Effector CD4-positive, alpha-beta T cell (primary cell): ENCODE results near the gene INSR.
"Not testable (repeated sequence)": the region's sequence is repeated elsewhere in the genome, so short reads cannot be mapped to it uniquely, and the experiment has no call there.

Experiments used
- DNase-seq: peaks from one replicate; pipeline ENCODE4 v3.0.0-alpha.2; 2020

Gene INSR

DNA sequence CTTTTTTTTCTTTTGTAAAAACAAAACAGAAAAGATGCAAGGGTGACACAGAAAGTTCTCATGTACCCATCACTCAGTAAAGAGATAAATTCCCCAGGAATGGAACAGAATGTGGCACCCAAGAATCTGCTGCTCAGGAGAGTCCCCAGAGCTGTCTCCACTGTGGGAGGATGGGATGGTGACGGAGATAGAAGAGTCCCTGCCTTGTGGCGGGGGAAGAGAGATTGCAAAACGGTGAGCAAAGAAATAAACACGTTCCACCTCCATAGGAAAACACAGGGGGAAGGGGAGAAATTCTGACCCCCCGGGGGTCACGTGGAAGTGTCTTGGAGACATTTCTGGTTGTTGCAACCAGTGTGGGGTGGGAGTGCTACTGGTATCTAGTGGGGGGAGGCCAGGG, 76.4 kb downstream of the INSR start:
- DNase-seq, result no peak

DNA sequence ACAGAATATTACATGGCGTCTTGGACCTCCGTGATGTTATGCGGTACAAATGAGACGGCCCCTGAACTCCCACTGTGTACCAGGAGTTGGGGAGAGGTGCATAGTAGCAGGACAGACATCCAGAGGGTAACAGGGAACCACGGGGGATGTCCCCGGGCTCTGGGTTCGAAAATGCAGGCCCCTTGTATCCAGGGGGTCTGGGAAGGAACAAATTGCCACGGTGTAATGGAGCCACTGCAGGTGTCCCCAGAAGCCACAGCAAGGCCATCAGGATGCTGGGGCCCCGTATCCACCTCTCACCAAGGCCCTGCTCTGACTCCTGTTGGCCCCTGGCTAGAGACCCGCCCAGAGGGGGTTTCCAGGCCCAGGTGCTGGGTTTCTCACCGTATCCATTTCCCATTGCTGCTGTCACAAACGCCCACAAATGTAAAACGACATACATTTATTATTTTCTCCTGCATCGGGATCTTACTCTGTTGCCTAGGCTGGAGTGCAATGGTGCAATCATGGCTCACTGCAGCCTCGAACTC, 77.8 kb downstream of the INSR start:
- DNase-seq, result no peak

DNA sequence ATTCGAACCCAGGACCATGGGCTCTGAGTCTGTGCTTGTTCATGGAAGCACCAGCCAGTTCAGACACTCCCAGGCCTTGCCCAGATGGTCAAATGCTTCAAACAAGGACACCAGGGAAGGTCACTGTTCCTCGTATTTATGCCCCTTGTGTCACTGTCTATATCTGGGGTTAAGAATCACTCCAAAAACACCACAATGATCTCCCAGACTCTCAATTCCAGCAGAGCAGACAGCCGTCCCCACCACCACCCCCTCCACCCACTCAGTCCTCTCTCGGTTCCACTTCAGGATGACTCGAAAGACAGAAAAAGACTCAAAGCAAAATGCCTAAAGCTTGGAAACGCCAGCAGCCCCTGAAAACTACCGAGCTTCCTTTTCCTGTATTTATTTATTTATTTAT, 79.0 kb downstream of the INSR start:
- DNase-seq, result no peak

DNA sequence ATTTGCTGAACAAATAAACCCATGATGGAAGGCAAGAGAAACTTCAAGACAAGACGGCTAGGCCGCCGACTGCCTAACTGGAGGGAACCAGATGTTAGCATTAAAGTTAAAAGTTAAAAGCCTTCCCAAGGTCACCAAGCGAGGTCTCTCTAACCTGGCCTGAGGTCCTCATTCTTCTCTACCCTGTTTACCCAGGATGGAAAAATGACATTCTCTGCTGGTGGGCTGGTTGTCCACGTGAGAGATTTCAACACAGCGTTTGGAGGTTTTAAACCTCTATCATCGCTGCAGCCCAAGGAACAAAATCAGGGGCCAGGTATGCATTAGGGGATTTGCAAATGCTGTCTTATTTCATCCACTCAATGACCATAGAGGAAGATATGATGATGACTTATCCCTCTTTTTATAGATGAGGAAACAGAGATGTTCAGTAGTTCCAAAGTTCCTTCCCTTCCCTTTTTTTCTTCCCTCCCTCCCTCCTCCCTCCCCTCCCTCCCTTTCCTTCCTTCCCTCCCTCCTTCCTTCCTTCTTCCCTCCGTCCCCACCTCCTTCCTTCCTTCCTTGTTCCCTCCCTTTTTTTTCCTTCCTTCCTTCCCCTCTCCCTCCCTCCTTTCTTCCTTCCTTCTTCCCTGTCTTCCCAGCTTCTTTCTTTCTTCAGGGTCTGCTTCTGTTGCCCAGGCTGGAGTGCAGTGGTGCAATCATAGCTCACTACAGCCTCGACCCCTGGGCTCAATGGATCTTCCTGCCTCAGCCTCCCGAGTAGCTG, 79.7 kb downstream of the INSR start:
- no peak for DNase-seq

DNA sequence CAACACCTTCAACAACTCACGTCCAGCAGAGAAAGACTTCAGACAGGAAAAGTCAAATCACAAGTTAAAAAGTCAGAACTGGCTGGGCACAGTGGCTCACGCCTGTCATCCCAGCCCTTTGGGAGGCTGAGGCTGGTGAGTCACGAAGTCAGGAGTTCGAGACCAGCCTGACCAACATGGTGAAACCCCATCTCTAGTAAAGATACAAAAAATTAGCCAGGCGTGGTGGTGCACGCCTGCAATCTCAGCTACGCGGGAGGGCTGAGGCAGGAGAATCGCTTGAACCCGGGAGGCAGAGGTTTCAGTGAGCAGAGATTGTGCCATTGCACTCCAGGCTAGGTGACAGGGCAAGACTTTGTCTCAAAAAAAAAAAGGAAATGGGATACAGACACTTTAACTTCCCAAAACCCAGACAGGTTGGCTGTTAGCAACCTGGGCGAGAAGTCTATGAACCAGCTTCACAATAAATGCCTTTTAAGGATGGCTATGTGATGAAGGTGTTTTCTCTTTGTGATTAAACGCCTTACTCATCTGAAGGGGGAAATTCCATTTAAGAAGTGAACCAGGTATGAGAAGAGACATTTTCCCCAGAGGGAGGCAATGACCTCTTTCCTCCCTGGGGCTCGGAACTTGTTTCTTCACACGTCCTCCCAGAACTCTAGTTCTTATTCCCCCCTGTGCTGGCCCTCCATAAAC, 80.4 kb downstream of the INSR start:
- DNase-seq, result no peak

DNA sequence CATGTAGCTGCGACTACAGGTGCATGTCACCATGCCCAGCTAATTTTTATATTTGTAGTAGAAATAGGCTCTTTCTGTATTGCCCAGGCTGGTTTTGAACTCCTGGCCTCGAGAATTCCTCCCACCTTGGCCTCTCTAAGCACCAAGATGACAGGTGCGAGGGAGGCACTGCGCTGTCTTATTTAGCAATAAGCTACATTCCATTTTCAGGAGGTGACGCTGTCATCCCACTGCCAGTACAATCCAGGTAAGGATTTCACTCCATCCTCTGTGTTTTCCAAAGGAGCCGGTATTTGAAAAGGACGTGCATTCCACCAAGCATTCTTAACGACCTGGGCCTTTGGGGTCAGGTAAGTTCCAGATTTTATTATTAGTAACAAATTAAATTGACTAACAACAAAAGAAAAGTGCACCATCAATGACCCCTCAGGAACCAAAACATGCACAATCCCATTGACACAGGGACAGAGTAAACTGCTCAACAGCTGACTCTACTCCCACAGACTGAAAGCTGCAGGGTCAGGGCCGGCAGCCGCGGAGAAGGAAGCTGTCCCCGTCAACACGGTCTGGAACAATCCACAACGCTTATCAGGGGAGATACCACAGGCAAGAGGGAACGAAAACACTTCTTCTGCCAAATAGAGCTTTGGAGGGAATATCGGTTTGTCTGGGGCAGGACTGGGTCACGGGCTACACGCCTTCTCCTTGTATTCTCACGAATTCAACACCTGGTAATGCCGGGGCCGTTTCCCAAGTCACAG, 82.8 kb downstream of the INSR start:
- DNase-seq, result no peak

DNA sequence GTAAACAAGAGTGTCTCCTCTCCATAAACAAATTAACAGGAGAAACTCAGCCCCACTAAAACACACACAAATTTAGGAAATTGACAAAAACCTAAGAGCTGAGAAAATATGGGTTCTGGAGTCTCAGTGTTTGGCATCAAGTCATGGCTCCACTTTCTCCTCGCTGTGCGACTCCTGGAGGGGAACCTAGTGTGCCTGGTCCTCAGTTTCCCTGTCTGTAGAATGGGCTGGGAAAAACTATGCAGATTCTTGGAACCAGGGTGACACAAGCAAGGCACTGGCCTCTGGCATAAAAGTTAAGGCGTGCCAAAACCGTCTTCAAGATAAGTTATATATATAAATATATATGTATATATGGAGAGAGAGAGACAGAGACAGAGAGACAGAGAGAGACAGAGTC, 83.9 kb downstream of the INSR start:
- DNase-seq, result no peak

DNA sequence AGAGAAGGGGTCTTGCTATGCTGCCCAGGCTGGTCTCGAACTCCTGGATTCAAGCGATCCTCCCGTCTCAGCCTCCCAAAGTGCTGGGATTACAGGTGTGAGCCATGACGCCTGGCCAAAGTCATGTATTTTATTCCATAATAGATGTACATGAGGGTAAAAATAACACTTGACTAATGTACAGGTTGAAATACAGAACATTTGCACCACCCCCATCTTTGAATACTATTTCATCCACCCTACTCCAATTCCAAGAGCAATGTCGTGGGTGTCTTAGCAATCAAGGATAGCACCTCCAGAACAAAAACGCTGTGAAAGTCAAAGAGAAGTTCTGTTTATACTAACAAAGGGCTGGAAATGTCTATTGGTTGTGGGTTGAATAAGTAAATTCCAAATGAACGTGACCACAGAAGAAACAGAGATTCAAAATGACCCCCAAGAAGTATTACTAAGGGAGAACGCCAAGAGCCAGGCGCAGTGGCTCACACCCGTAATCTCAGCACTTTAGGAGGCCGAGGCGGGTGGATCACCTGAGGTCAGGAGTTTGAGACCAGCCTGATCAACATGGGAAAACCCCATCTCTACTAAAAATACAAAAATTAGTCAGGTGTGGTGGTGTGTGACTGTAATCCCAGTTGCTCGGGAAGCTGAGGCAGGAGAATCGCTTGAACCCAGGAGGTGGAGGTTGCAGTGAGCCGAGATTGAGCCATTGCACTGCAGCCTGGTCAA, 84.5 kb downstream of the INSR start:
- DNase-seq, result not testable (repeated sequence)

DNA sequence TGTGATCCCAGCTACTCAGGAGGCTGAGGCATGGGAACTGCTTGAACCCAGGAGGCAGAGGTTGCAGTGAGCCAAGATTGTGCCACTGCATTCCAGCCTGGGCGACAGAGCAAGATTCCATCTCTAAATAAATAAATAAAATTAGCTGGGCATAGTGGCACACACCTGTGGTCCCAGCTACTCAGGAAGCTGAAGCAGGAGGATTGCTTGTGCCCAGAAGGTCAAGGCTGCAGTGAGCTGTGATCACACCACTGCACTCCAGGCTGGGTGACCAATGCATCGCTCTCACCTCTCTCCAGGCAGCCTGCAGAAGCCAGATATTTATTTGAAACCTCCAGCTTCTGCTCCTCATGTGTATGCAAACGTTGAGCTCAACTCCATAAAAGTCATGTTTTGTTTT, 85.2 kb downstream of the INSR start:
- not testable (repeated sequence) for DNase-seq

DNA sequence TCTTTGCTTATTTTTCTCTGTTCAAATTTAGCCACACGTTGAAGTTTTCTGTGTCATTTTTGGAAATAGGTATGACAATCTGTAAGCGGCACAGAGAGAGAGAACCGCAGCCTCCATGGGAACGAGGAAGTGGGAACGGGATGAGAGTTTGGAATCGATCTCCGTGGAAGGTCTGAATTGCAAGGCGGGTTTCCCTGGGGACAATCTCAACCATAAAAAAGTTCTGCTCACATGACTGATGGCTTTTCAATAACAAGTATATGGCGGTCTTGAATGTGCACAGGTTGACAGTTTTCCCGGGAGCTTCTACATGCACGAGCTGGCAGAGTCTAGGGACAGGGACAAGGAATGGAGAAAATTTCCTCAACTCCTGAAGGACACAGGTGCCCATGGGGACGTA, 90.9 kb downstream of the INSR start:
- no peak for DNase-seq

DNA sequence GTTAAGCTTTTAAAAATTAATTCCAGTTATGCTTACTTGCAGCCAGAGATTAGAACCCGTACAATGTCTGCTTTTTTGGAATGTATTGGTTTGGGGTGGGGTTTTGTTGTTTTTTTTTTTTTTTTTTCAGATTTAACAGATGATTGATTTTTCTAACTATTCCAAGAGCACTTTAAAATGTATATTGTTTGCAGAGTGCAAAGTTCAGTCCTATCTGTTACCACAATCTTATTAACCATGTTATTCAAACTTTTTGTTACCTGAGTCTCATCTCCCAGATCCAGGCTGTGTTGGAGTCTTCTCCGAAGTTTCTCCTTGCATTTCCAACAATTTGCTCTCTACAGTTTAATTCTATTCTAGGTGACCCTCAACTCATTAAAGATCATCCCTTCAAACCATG, 91.3 kb downstream of the INSR start:
- no peak for DNase-seq

DNA sequence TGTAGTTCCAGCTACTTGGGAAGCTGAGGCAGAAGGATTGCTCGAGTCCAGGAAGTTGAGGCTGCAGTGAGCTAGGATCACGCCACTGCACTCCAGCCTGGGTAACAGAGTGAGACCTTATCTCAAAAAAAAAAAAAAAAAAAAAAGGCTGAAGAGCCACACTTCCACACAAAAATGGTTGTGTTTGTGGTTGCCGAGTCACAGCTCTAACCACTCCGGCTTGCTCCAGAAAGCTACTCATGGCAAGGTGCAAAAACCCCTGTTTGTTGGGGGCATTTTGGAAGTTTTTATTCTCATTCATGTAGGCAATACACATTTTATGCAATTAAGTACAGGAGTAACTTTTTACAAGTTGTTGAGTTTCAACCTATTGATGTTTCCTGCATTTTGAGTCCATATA, 93.5 kb downstream of the INSR start:
- no peak for DNase-seq

DNA sequence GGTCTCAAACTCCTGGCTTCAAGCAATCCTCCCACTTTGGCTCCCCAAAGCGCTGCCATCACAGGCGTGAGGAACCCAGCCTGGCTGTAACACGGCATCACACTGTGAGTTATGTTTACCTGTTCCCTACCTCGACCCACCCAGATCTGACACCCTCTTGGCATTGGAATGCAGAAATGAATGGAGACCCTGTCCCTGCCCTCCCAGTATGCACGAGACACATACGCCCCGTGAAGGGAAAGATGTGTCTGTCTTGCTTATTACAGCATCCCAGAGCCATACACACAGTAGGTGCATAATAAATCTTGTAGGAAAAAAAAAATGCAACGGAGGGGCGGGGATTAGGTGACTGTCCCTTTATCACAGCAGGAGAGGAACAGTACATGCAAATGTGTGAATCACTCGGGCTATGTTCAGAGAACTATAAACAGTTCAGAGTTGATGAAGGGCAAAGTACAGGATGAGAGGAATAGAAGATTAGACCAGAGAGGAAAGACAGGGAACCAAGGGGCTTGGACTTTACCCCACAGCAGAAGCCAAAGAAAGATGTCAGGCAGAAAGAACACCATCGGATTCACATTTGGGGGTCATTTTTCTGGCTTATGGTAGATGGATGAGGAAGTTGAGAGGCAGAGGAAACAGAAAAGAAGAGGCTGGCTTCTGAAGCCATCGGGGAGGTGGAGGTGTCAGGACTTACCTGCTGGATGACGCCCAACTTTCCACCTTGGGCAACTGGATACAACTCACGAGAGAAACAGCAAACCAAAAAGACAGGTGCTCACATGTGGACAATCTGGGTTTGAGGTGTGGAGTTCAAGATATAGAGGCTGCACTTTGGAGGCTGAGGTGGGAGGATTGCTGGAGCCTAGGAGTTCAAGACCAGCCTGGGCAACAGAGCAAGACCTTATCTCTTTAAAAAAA, 94.3 kb downstream of the INSR start:
- DNase-seq, result no peak

DNA sequence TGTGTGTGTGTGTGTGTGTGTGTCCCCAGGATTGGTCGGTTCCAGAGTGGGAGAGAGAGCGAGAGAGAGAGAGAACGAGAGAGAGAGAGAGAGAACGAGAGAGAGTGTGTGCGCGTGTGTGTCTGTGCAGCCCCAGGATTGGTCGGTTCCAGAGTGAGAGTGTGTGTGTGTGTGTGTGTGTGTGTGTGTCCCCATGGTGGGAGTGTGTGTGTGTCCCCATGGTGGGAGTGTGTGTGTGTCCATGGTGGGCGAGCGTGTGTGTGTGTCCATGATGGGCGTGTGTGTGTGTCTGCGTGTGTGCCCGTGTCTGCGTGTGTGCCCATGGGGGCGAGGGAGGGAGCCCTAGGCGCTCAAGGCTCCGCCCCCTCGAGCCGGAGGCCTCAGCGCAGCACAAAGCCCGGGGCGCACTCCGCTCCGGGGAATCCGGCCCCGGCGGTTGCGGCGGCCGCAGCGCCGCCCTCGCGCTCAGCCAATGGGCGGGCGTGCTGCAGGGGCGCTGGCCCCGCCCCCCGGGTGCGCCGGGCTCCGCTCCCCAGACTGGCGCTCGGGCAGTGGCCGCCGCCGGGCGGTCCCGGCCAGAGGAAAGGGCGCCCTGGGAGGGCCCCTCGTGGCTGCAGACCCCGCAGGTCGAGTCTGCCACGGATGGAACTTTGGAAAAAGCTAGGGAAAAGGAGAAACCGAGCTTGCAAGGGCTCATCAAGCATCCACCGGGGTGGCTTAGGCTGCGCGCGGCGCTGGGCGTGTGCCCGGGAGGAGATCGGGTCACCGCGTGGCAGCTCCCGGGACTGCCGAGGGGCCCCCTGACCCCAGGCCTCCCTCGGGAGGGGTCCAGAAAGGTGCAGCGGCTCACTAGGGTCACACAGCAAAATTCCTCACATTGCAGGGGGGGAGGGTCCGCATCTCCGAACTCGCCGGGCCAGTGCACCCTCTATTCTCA, 96.2 kb downstream of the INSR start:
- DNase-seq, result peak; percentile 79

DNA sequence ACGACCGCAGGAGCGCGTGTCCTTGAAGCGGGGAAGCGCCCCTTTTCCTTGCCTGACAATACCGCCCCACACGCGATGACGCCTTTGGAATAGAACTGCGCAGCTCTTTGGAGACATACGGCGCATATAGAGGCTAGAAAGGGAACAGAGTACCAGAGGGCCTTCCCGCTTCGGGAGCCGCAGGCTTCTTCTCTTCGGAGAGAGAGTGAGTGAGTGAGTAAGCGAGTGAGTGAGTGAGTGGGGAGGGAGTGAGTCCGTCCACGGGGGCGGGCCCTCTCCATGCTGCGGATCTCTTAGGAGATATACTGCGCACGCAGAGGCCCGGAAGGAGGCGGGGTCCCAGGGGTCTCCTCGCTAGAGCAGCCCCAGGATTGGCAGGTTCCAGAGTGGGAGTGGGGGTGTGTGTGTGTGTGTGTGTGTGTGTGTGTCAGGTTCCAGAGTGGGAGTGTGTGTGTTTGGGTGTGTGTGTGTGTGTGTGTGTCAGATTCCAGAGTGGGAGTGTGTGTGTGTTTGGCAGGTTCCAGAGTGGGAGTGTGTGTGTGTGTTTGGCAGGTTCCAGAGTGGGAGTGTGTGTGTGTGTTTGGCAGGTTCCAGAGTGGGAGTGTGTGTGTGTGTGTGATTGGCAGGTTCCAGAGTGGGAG, 97.0 kb downstream of the INSR start:
- DNase-seq, result peak; percentile 76

DNA sequence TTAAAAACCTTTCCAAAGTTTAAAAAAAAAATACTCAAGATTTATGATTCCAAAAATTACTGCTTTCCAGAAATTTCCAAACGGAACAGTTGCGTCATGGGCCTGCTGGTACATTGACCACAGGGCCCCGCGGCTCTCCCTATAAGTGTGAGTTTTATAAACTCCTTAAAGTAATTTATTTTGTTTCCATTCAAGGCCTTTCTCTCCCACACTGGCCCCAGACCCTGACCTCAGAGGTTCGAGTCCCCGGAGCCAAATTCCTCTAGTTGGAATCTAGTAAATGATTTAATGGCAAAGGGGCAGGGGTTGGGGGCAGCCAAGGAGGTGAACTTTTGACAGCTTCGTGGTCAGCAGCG, 97.5 kb downstream of the INSR start:
- no peak for DNase-seq

DNA sequence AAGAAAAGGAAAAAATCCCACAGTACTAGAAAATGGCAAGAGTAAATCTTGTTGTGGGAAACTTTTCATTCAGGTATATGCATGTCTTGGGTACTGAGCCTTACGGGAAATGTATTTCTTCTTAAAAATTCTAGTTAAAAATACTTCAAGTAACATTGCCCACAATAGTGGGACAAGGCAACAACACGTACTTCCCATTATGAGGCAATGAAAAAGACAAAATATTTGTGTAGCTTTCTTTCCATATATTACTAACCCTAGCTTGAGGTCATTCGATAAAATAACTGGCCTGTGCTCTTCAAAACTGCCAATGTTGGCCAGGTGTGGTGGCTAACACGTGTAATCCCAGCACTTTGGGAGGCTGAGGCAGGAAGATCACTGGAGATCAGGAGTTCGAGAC, 99.2 kb downstream of the INSR start:
- DNase-seq, result no peak

DNA sequence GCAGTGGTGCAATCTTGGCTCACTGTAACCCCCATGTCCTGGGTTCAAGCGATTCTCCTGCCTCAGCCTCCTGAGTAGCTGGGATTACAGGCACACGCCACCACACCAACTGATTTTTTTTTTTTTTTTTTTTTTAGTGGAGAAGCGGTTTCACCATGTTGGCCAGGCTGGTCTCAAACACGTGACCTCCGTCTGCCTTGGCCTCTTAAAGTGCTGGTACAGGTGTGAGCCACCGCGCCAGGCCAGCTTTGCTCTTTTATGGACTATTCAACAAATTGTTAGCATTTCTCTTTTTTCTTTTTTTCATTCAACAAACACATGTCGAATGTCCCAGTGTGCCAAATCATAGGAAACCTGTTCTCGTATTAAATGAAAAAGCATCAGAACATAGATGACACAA, 99.6 kb downstream of the INSR start:
- no peak for DNase-seq

DNA sequence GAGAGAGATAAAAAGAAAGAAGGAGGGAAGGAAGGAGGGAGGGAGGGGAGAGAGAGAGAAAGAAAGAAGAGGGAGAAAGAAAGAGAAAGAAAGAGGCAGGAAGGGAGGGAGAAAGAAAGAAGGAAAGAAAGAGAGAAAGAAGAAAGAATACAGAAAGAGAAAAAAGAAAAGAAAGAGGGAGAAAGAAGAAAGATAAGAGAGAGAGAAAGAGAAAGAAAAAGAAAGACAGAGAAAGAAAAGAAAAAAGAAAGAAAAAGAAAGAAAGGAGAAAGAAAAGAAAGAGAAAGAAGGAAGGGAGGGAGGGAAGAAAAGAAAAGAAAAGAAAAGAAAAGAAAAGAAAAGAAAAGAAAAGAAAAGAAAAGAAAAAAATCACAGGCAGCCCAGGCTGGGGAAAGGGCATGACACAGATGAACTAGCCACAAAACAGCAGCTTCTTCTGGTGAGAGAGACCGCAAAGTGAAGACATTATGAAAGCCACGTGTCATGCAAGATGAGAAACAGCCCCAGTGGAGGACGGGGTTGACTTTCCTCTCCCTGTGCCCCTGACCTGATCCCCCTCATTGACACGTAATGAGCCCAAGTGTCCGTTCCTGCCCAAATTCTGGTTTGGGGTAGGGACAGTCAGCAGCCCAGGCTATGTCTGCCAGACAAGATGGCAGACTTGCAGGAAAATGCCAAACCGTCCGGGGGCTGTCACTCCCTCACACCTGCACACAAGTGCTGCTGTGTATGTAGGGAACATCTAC, 102.1 kb downstream of the INSR start:
- DNase-seq, result peak; percentile 20
